Superior temporal gyrus (tissue), 1 donor: ENCODE measurements around the gene TSPAN31.

Experiments used
- DNase-seq: peaks from one replicate; pipeline ENCODE4 v3.0.0-alpha.2; 2016; ENCODE audit errors: extremely low spot score

Gene TSPAN31

GRCh38 chr12:57722716-57723629 is 21.9 kb upstream of the TSPAN31 start:
- DNase-seq = no peak

- no peak for DNase-seq
Observed at GRCh38 chr12:57723630-57723962, 21.2 kb upstream of the TSPAN31 start.

- no peak for DNase-seq
Observed at GRCh38 chr12:57724003-57724935, 20.6 kb upstream of the TSPAN31 start.

GRCh38 chr12:57724936-57725740 is 19.7 kb upstream of the TSPAN31 start:
- DNase-seq = no peak

- DNase-seq = no peak
Observed at GRCh38 chr12:57725851-57726150, 19.0 kb upstream of the TSPAN31 start.

GRCh38 chr12:57726151-57726883 is 18.5 kb upstream of the TSPAN31 start:
- DNase-seq = peak; percentile 72

- no peak for DNase-seq
Observed at GRCh38 chr12:57726884-57727757, 17.7 kb upstream of the TSPAN31 start.

- no peak for DNase-seq
Observed at GRCh38 chr12:57727758-57728395, 17.0 kb upstream of the TSPAN31 start.

- no peak for DNase-seq
Observed at GRCh38 chr12:57729321-57729844, 15.5 kb upstream of the TSPAN31 start.

- DNase-seq = no peak
Observed at GRCh38 chr12:57730336-57731067, 14.3 kb upstream of the TSPAN31 start.

- DNase-seq = no peak
Observed at GRCh38 chr12:57731411-57732080, 13.3 kb upstream of the TSPAN31 start.

- DNase-seq = no peak
Observed at GRCh38 chr12:57732270-57732669, 12.6 kb upstream of the TSPAN31 start.

GRCh38 chr12:57732726-57733593 is 11.9 kb upstream of the TSPAN31 start:
- DNase-seq = no peak

GRCh38 chr12:57733928-57734327 is 10.9 kb upstream of the TSPAN31 start:
- DNase-seq = no peak

GRCh38 chr12:57734591-57734990 is 10.2 kb upstream of the TSPAN31 start:
- no peak for DNase-seq

- DNase-seq = peak; percentile 19
Observed at GRCh38 chr12:57735198-57735855, 9.5 kb upstream of the TSPAN31 start.
